ENCODE data around the gene SH3RF1.
A peak's percentile ranks its signal among the peaks of the same experiment; 100 is the strongest.

The SH3RF1 gene

DNA sequence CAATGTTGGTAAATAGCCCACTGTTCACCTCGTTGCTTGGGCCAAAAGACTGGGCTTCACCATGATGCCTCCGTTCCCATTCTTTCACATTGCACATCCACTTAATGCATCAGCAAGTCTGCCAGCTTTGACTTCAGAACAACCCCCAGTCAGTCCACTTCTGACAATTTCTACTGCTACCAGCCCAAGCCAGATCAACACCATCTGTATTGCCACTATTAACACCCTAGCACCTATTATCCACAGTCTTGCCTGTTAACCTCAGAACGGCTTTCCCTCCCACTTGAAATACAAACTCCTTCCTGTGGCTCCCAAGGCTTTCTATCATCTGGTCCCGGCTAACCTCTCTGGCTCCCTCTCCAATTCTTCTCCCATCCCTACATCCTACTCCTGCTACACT, 95.7 kb downstream of the SH3RF1 start:
- H3K4me3 ChIP-seq (ENCODE audit: control insufficient read depth, low read depth, low read length), result no peak overlapping the region
- no peak for TF ChIP-seq CTCF (conservative IDR thresholded peaks at IDR 0.05; ENCODE audit: control insufficient read depth, insufficient read depth, low read depth, low read length)
- DNase-seq (ENCODE audit: low read depth), result no peak

- no peak for TF ChIP-seq CTCF (conservative IDR thresholded peaks at IDR 0.05; ENCODE audit: control insufficient read depth, insufficient read depth, low read depth, low read length)
- DNase-seq (ENCODE audit: low read depth), result no peak
- H3K4me3 ChIP-seq (ENCODE audit: control insufficient read depth, low read depth, low read length), result no peak overlapping the region
Measured at GRCh38 chr4:169174247-169174646, 96.5 kb downstream of the SH3RF1 start.

GRCh38 chr4:169167957-169168858, 102.5 kb downstream of the SH3RF1 start:
- no peak overlapping the region for H3K4me3 ChIP-seq (ENCODE audit: control insufficient read depth, low read depth, low read length)
- DNase-seq (ENCODE audit: low read depth), result no peak
- no peak for TF ChIP-seq CTCF (conservative IDR thresholded peaks at IDR 0.05; ENCODE audit: control insufficient read depth, insufficient read depth, low read depth, low read length)

GRCh38 chr4:169164669-169165415, 105.9 kb downstream of the SH3RF1 start:
- no peak for TF ChIP-seq CTCF (conservative IDR thresholded peaks at IDR 0.05; ENCODE audit: control insufficient read depth, insufficient read depth, low read depth, low read length)
- DNase-seq (ENCODE audit: low read depth), result peak; percentile 58
- no peak overlapping the region for H3K4me3 ChIP-seq (ENCODE audit: control insufficient read depth, low read depth, low read length)

GRCh38 chr4:169163947-169164668, 106.6 kb downstream of the SH3RF1 start:
- DNase-seq (ENCODE audit: low read depth), result no peak
- H3K4me3 ChIP-seq (ENCODE audit: control insufficient read depth, low read depth, low read length), result no peak overlapping the region
- no peak for TF ChIP-seq CTCF (conservative IDR thresholded peaks at IDR 0.05; ENCODE audit: control insufficient read depth, insufficient read depth, low read depth, low read length)

- TF ChIP-seq CTCF (conservative IDR thresholded peaks at IDR 0.05; ENCODE audit: control insufficient read depth, insufficient read depth, low read depth, low read length), result no peak
- no peak overlapping the region for H3K4me3 ChIP-seq (ENCODE audit: control insufficient read depth, low read depth, low read length)
- no peak for DNase-seq (ENCODE audit: low read depth)
Measured at GRCh38 chr4:169163495-169163894, 107.3 kb downstream of the SH3RF1 start.

All from fibroblast of mammary gland (primary cell).